WTC11 (cell line): ENCODE measurements around the gene PTCH1. TPM values are rescaled to one million over a fixed set of nuclear protein-coding genes. Genes with fewer than 3 reads are reported as not detected.

Experiments used
- ATAC-seq: fragments of 200-7000 bp; cut with Tn5 transposase; 2 replicates; pipeline ENCODE4 v1.10.0; 2021; ENCODE audit warnings: mild to moderate bottlenecking, moderate library complexity
- CTCF ChIA-PET: fragments of 300-600 bp; sonication (Branson Sonifier 250); formaldehyde crosslinking; loops from one replicate; lab custom pipeline; 2021; ENCODE audit warnings: antibody characterized with exemption; lab: Charles Lee
- POLR2A ChIA-PET: fragments of 350-600 bp; sonication (Branson Sonifier 250); formaldehyde crosslinking; loops from one replicate; lab custom pipeline; 2021; ENCODE audit warnings: antibody characterized with exemption; lab: Charles Lee
- DNase-seq: peaks from one replicate; pipeline ENCODE4 v3.0.0; 2021; ENCODE audit warnings: low spot score
- H3K27ac Mint-ChIP-seq: 2 replicates; pipeline ENCODE4 v1.8.0; 2021; ENCODE audit warnings: mixed read lengths
- H3K27me3 Mint-ChIP-seq: 2 replicates; pipeline ENCODE4 v1.8.0; 2021; ENCODE audit warnings: low read depth, mild to moderate bottlenecking, moderate library complexity, mixed read lengths
- H3K36me3 Mint-ChIP-seq: 2 replicates; pipeline ENCODE4 v1.8.0; 2021; ENCODE audit warnings: mixed read lengths
- H3K4me1 Mint-ChIP-seq: 2 replicates; pipeline ENCODE4 v1.8.0; 2022; ENCODE audit warnings: mixed read lengths
- H3K4me3 Mint-ChIP-seq: 2 replicates; pipeline ENCODE4 v1.8.0; 2021; ENCODE audit warnings: mild to moderate bottlenecking, moderate library complexity, mixed read lengths
- H3K9me3 Mint-ChIP-seq: 2 replicates; pipeline ENCODE4 v1.8.0; 2021; ENCODE audit warnings: mixed read lengths
- AFF4 ChIP-seq: sonication (generic); formaldehyde crosslinking; IDR thresholded peaks from 2 replicates; pipeline ENCODE4 v1.8.1; 2023; ENCODE audit warnings: mild to moderate bottlenecking, missing genetic modification reagents, borderline replicate concordance
- ATF6 ChIP-seq: sonication (generic); formaldehyde crosslinking; IDR thresholded peaks from 2 replicates; pipeline ENCODE4 v1.8.1; 2023; ENCODE audit warnings: mild to moderate bottlenecking, missing genetic modification reagents
- CREM ChIP-seq: sonication (generic); formaldehyde crosslinking; IDR thresholded peaks from 2 replicates; pipeline ENCODE4 v1.8.1; 2022; ENCODE audit warnings: mild to moderate bottlenecking, missing genetic modification reagents, moderate library complexity
- E2F1 ChIP-seq: sonication (generic); formaldehyde crosslinking; IDR thresholded peaks from 2 replicates; pipeline ENCODE4 v1.8.0; 2022; ENCODE audit warnings: mild to moderate bottlenecking, missing genetic modification reagents
- GTF2I ChIP-seq: fragments of 250-450 bp; sonication (Bioruptor Pico); conservative IDR thresholded peaks from 2 replicates; pipeline ENCODE4 v1.4.0; 2021; ENCODE audit warnings: mild to moderate bottlenecking
- IRF2 ChIP-seq: sonication (generic); formaldehyde crosslinking; IDR thresholded peaks from 2 replicates; pipeline ENCODE4 v1.8.0; 2022; ENCODE audit warnings: low read depth, missing genetic modification reagents, borderline replicate concordance
- NFE2L1 ChIP-seq: sonication (generic); formaldehyde crosslinking; IDR thresholded peaks from 2 replicates; pipeline ENCODE4 v1.8.1; 2023; ENCODE audit warnings: missing genetic modification reagents
- RELA ChIP-seq: sonication (generic); formaldehyde crosslinking; IDR thresholded peaks from 2 replicates; pipeline ENCODE4 v1.8.1; 2022; ENCODE audit warnings: missing genetic modification reagents, mild to moderate bottlenecking, borderline replicate concordance
- SOX15 ChIP-seq: fragments of 250-450 bp; sonication (Bioruptor Pico); IDR thresholded peaks from 2 replicates; pipeline ENCODE4 v1.9.0; 2021; ENCODE audit warnings: mild to moderate bottlenecking
- SP1 ChIP-seq: sonication (generic); formaldehyde crosslinking; conservative IDR thresholded peaks from 2 replicates; pipeline ENCODE4 v1.8.1; 2022; ENCODE audit warnings: missing genetic modification reagents
- STAT6 ChIP-seq: sonication (generic); formaldehyde crosslinking; conservative IDR thresholded peaks from 2 replicates; pipeline ENCODE4 v1.8.1; 2023; ENCODE audit warnings: mild to moderate bottlenecking, low read depth, missing genetic modification reagents, moderate library complexity
- TEAD1 ChIP-seq: sonication (generic); formaldehyde crosslinking; IDR thresholded peaks from 2 replicates; pipeline ENCODE4 v1.8.0; 2022; ENCODE audit warnings: mild to moderate bottlenecking, missing genetic modification reagents
- TEAD4 ChIP-seq: sonication (generic); formaldehyde crosslinking; IDR thresholded peaks from 2 replicates; pipeline ENCODE4 v1.8.0; 2022; ENCODE audit warnings: mild to moderate bottlenecking, missing genetic modification reagents
- USF2 ChIP-seq: sonication (generic); formaldehyde crosslinking; IDR thresholded peaks from 2 replicates; pipeline ENCODE4 v1.8.1; 2023; ENCODE audit warnings: mild to moderate bottlenecking, missing genetic modification reagents, moderate library complexity
- ZNF121 ChIP-seq: sonication (generic); formaldehyde crosslinking; IDR thresholded peaks from 2 replicates; pipeline ENCODE4 v1.8.0; 2023; ENCODE audit warnings: missing genetic modification reagents
- ZNF219 ChIP-seq: sonication (generic); formaldehyde crosslinking; IDR thresholded peaks from 2 replicates; pipeline ENCODE4 v1.8.0; 2023; ENCODE audit warnings: missing genetic modification reagents, mild to moderate bottlenecking, borderline replicate concordance
- ZNF232 ChIP-seq: sonication (generic); formaldehyde crosslinking; IDR thresholded peaks from 2 replicates; pipeline ENCODE4 v1.8.0; 2022; ENCODE audit warnings: mild to moderate bottlenecking, missing genetic modification reagents
- ZNF396 ChIP-seq: fragments of 250-450 bp; sonication (Bioruptor Pico); IDR thresholded peaks from 2 replicates; pipeline ENCODE4 v1.8.0; 2021; ENCODE audit warnings: mild to moderate bottlenecking, moderate library complexity, borderline replicate concordance
- total RNA-seq: library from RNA; stranded (reverse); gene quantifications from 3 replicates; pipeline ENCODE4 v1.2.3, GENCODE V29; 2021
- TF ChIP-seq, protein P1 (sequence below): fragments of 250-450 bp; sonication (Bioruptor Pico); IDR thresholded peaks from 2 replicates; pipeline ENCODE4 v1.9.0; 2021; ENCODE audit warnings: moderate library complexity, mild to moderate bottlenecking, inconsistent platforms, borderline replicate concordance
- TF ChIP-seq, protein P2 (sequence below): sonication (generic); formaldehyde crosslinking; IDR thresholded peaks from 2 replicates; pipeline ENCODE4 v1.8.1; 2022; ENCODE audit warnings: missing genetic modification reagents, borderline replicate concordance

PTCH1 gene
- total RNA-seq, 1 experiment from 2014 or later: 38.0 TPM

DNA sequence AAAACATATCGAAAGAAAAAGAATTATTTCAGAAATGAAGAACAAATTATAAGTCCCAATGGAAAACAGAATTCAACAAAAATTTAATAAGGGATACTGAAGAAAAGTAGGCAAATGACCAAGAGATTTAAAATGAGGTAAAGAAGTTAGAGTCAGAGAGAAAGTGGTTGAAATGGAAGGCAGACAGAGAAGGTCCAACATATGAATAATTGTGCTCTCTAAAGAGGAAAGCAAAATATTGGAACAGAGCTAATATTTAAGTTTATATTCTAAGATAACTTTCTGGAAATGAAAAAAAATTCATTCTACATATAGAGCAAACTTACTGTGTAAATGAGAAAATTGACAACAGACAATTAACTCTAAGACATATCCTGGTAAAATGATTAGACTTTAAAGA lies 94.1 kb downstream of the PTCH1 start:
- peaks cover 29% of the 10 kb centered on the region for H3K9me3 Mint-ChIP-seq
- ATAC-seq: no peak
- peaks cover 38% of the 10 kb centered on the region for H3K36me3 Mint-ChIP-seq
- ChIA-PET CTCF (no interaction called here), POLR2A (no interaction called here)
- no peak overlapping the region for H3K4me3 Mint-ChIP-seq
- no peak for DNase-seq
- H3K27ac Mint-ChIP-seq: no peak overlapping the region
- peaks cover 11% of the 10 kb centered on the region for H3K4me1 Mint-ChIP-seq
- no peaks in the 10 kb centered on the region; the same call in 1 of the 2 replicates for H3K27me3 Mint-ChIP-seq
- no peak for TF ChIP-seq ZNF232 (CRISPR knock-in tag)
- no peak for TF ChIP-seq RELA (CRISPR knock-in tag)
- no peak for TF ChIP-seq CREM (CRISPR knock-in tag)

DNA sequence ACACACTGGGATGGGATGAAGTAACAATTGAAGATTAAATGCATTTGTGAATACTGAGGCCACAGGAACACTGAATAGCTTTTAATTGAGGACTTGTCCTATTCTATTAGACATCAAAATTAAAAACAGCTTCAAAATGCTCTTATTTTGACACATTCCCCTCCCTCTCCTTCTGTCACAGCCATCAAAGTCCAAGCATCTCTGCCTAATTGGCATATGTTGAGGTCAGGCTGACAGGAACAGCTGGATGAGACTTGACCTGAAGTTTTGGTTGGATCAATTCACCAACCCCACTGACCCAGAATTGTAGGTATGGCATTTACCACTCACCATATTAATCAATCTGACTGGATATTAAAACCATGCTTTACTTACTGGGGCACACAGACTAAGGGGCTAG lies 96.3 kb downstream of the PTCH1 start:
- TF ChIP-seq ZNF121 (CRISPR knock-in tag) (no peak), NFE2L1 (CRISPR knock-in tag) (no peak), AFF4 (CRISPR knock-in tag) (no peak), STAT6 (CRISPR knock-in tag) (no peak), SP1 (no peak), ZNF219 (CRISPR knock-in tag) (no peak), ZNF396 (no peak), GTF2I (CRISPR knock-in tag) (no peak), ATF6 (CRISPR knock-in tag) (no peak), SOX15 (CRISPR knock-in tag) (no peak)
- TF ChIP-seq, protein P1, sequence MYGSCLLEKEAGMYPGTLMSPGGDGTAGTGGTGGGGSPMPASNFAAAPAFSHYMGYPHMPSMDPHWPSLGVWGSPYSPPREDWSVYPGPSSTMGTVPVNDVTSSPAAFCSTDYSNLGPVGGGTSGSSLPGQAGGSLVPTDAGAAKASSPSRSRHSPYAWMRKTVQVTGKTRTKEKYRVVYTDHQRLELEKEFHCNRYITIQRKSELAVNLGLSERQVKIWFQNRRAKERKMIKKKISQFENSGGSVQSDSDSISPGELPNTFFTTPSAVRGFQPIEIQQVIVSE (CRISPR knock-in tag): no peak
- H3K36me3 Mint-ChIP-seq: peaks cover 38% of the 10 kb centered on the region
- H3K27ac Mint-ChIP-seq: no peak overlapping the region
- ATAC-seq (no peak), DNase-seq (no peak)
- H3K27me3 Mint-ChIP-seq: no peaks in the 10 kb centered on the region
- H3K9me3 Mint-ChIP-seq: peaks cover 29% of the 10 kb centered on the region
- CTCF ChIA-PET: no interaction called here
- POLR2A ChIA-PET: interaction anchor here (0.6 kb wide), 1 partner anchor 1828 kb away, joined by 6 read pairs; no protein-coding TSS in a partner anchor
- H3K4me3 Mint-ChIP-seq: no peak overlapping the region
- peaks cover under 1% of the 10 kb centered on the region for H3K4me1 Mint-ChIP-seq

DNA sequence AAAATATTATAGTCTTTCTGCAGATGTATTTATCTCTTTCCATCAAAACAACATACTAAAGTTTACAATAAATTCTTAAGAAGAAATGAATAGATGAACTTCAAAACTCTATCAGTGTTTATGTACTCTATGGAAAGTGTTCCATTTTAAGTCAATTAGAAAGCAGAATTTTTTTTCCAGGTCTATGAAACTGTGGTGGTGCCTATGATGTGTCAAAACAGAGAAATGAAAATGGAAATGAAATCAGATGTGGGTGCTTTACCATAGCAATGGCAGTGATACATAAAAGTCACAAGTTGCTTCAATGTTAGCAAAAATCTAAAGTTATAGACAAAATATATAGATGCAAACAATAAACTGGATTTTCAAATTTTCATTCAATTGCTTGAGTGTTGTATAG lies 97.3 kb downstream of the PTCH1 start:
- no peaks in the 10 kb centered on the region for H3K4me1 Mint-ChIP-seq
- H3K27ac Mint-ChIP-seq: no peak overlapping the region
- H3K9me3 Mint-ChIP-seq: peaks cover 25% of the 10 kb centered on the region
- DNase-seq (no peak), ATAC-seq (no peak)
- no peak for TF ChIP-seq USF2 (CRISPR knock-in tag)
- TF ChIP-seq, protein P2, sequence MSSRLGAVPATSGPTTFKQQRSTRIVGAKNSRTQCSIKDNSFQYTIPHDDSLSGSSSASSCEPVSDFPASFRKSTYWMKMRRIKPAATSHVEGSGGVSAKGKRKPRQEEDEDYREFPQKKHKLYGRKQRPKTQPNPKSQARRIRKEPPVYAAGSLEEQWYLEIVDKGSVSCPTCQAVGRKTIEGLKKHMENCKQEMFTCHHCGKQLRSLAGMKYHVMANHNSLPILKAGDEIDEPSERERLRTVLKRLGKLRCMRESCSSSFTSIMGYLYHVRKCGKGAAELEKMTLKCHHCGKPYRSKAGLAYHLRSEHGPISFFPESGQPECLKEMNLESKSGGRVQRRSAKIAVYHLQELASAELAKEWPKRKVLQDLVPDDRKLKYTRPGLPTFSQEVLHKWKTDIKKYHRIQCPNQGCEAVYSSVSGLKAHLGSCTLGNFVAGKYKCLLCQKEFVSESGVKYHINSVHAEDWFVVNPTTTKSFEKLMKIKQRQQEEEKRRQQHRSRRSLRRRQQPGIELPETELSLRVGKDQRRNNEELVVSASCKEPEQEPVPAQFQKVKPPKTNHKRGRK: no peak
- TF ChIP-seq TEAD1 (CRISPR knock-in tag): no peak
- TF ChIP-seq IRF2 (CRISPR knock-in tag): no peak
- TF ChIP-seq TEAD4: no peak
- no peak for TF ChIP-seq E2F1 (CRISPR knock-in tag)
- POLR2A ChIA-PET: no interaction called here
- H3K27me3 Mint-ChIP-seq: no peaks in the 10 kb centered on the region
- H3K4me3 Mint-ChIP-seq: no peak overlapping the region
- CTCF ChIA-PET: no interaction called here
- peaks cover 34% of the 10 kb centered on the region for H3K36me3 Mint-ChIP-seq
